GM06990 (cell line): ENCODE measurements around the gene FMN1.

Source experiments
- DNase-seq: peaks from one replicate; pipeline ENCODE4 v3.0.0-alpha.2; 2011; ENCODE audit not compliant: insufficient read length; ENCODE audit errors: extremely low read depth
- H3K27me3 ChIP-seq: replicated peaks from 2 replicates; pipeline ENCODE4 v1.6.0; 2011; ENCODE audit warnings: low read length; ENCODE audit not compliant: control insufficient read depth, insufficient read depth
- H3K36me3 ChIP-seq: 2 replicates; pipeline ENCODE4 v1.5.1; 2011; ENCODE audit warnings: low read length; ENCODE audit not compliant: control insufficient read depth, insufficient read depth
- H3K4me3 ChIP-seq: replicated peaks from 2 replicates; pipeline ENCODE4 v1.5.1; 2011; ENCODE audit warnings: low read depth, mild to moderate bottlenecking, control low read depth, low read length
- CTCF ChIP-seq: IDR thresholded peaks from 2 replicates; pipeline ENCODE4 v1.5.1; 2011; ENCODE audit warnings: low read length, control low read depth, mild to moderate bottlenecking, inconsistent platforms; ENCODE audit not compliant: insufficient read depth, poor library complexity, severe bottlenecking

FMN1 gene

GRCh38 chr15:33044598-33044997 lies 149.9 kb downstream of the FMN1 start:
- no peak for DNase-seq
- Histone ChIP-seq H3K27me3 (no peaks in the 10 kb centered on the region), H3K4me3 (no peak overlapping the region), H3K36me3 (no peaks in the 10 kb centered on the region)
- no peak for TF ChIP-seq CTCF

GRCh38 chr15:33043636-33044035 lies 150.9 kb downstream of the FMN1 start:
- H3K4me3 ChIP-seq = no peak overlapping the region

GRCh38 chr15:33040496-33040895 lies 154.0 kb downstream of the FMN1 start:
- H3K27me3 ChIP-seq = no peaks in the 10 kb centered on the region
- no peak for TF ChIP-seq CTCF
- no peak for DNase-seq
- no peaks in the 10 kb centered on the region for H3K36me3 ChIP-seq
- H3K4me3 ChIP-seq = no peak overlapping the region

More at GRCh38 chr15:33043636-33044035, 150.9 kb downstream of the FMN1 start:
- no peak for DNase-seq
- no peaks in the 10 kb centered on the region for H3K36me3 ChIP-seq
- H3K27me3 ChIP-seq = no peaks in the 10 kb centered on the region
- no peak for TF ChIP-seq CTCF

- no peak for DNase-seq
- Histone ChIP-seq H3K27me3 (no peaks in the 10 kb centered on the region; the same call in 1 of the 2 replicates), H3K4me3 (no peak overlapping the region), H3K36me3 (no peaks in the 10 kb centered on the region)
- TF ChIP-seq CTCF = no peak
Measured at GRCh38 chr15:33034588-33034987, 159.9 kb downstream of the FMN1 start.

GRCh38 chr15:33032053-33032452 lies 162.5 kb downstream of the FMN1 start:
- Histone ChIP-seq H3K4me3 (no peak overlapping the region), H3K27me3 (no peaks in the 10 kb centered on the region; the same call in 1 of the 2 replicates), H3K36me3 (no peaks in the 10 kb centered on the region)
- no peak for TF ChIP-seq CTCF
- no peak for DNase-seq

- no peak for DNase-seq
- Histone ChIP-seq H3K36me3 (no peaks in the 10 kb centered on the region), H3K27me3 (no peaks in the 10 kb centered on the region; the same call in 1 of the 2 replicates), H3K4me3 (no peak overlapping the region)
- TF ChIP-seq CTCF = no peak
Measured at GRCh38 chr15:33031324-33031821, 163.1 kb downstream of the FMN1 start.
